Astrocyte of the spinal cord (primary cell): ENCODE measurements around the gene MCCC1.

Source experiments
- DNase-seq: peaks from one replicate; pipeline ENCODE4 v3.0.0; 2011; ENCODE audit warnings: low read depth, low spot score
- H3K4me3 ChIP-seq: 2 replicates; pipeline ENCODE4 v1.5.1; 2011; ENCODE audit warnings: low read depth, mild to moderate bottlenecking, low read length, moderate library complexity
- in situ Hi-C: cut with HindIII; loops from 2 replicates; pipeline ENCODE4 v1.10.0; 2017; ENCODE audit warnings: low sequenced_read_pairs
- TF ChIP-seq, protein P1 (sequence below): IDR thresholded peaks from 2 replicates; pipeline ENCODE4 v1.5.1; 2012; ENCODE audit warnings: low read depth, mild to moderate bottlenecking, low read length, inconsistent platforms

MCCC1 gene

GRCh38 chr3:183018421-183019192 lies 80.7 kb downstream of the MCCC1 start:
- DNase-seq, result no peak
- H3K4me3 ChIP-seq, result no peak overlapping the region
- in situ Hi-C loops, result no loop called here
- TF ChIP-seq, protein P1, sequence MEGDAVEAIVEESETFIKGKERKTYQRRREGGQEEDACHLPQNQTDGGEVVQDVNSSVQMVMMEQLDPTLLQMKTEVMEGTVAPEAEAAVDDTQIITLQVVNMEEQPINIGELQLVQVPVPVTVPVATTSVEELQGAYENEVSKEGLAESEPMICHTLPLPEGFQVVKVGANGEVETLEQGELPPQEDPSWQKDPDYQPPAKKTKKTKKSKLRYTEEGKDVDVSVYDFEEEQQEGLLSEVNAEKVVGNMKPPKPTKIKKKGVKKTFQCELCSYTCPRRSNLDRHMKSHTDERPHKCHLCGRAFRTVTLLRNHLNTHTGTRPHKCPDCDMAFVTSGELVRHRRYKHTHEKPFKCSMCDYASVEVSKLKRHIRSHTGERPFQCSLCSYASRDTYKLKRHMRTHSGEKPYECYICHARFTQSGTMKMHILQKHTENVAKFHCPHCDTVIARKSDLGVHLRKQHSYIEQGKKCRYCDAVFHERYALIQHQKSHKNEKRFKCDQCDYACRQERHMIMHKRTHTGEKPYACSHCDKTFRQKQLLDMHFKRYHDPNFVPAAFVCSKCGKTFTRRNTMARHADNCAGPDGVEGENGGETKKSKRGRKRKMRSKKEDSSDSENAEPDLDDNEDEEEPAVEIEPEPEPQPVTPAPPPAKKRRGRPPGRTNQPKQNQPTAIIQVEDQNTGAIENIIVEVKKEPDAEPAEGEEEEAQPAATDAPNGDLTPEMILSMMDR, result no peak

GRCh38 chr3:183015185-183015584 lies 84.1 kb downstream of the MCCC1 start:
- TF ChIP-seq, protein P1, result no peak
- in situ Hi-C loops, result no loop called here
- no peak overlapping the region for H3K4me3 ChIP-seq
- DNase-seq, result no peak

DNA sequence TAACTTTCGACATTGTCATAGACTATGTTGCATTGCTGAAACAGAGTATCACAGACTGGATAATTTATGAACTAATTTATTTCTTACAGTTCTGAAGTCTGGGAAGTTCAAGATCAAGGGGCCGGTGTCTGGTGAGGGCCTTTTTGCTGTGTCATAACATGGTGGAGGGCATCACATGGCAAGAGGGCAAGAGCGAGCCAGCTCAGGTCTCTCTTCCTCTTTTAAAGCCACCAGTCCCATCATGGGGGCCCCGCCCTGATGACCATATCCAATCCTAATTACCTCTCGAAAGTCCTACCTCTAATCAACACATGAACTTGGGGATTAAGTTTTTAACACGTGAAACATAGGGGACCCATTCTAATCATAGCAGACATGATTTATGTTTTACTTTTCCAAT lies 85.4 kb downstream of the MCCC1 start:
- no peak overlapping the region for H3K4me3 ChIP-seq
- no peak for DNase-seq
- in situ Hi-C loops, result no loop called here
- TF ChIP-seq, protein P1, result no peak

- TF ChIP-seq, protein P1, result no peak
- in situ Hi-C loops, result no loop called here
- no peak for DNase-seq
- no peak overlapping the region for H3K4me3 ChIP-seq
Measured at GRCh38 chr3:183013074-183013473, 86.2 kb downstream of the MCCC1 start.

GRCh38 chr3:183008800-183009199 lies 90.5 kb downstream of the MCCC1 start:
- TF ChIP-seq, protein P1, result no peak
- no peak for DNase-seq
- in situ Hi-C loops, result no loop called here
- H3K4me3 ChIP-seq, result no peak overlapping the region

- H3K4me3 ChIP-seq, result no peak overlapping the region
- TF ChIP-seq, protein P1, result no peak
- in situ Hi-C loops, result no loop called here
- DNase-seq, result no peak
Measured at GRCh38 chr3:183008303-183008702, 91.0 kb downstream of the MCCC1 start.
